T-helper 17 cell (primary cell): Measurements from ENCODE around the gene ZNF561. TPM values are rescaled to one million over a fixed set of nuclear protein-coding genes. Genes with fewer than 3 reads are reported as not detected.

Experiments used
- total RNA-seq, 4 donors: library from RNA in 2 of 4; stranded (reverse) in 2 of 4; gene quantifications; one replicate each; pipeline ENCODE4 v1.2.3 and lab custom pipeline; 2022 to 2026

Gene ZNF561
- total RNA-seq, 2 donors from 2014 or later = 28.1 to 35.8 TPM

Other genes with a start within 250 kb of the ZNF561 start
- gene ZNF266, start 185.7 kb downstream of the ZNF561 start, total RNA-seq = 10 to 100 TPM; 39.8 to 51.6 TPM
- gene ZNF560, start 122.6 kb downstream of the ZNF561 start, total RNA-seq = not detected
- 10 to 100 TPM in 1 of 2 donors, 1 to 10 TPM in 1; 9.6 to 10.2 TPM for gene ZNF426, start 82.6 kb downstream of the ZNF561 start, total RNA-seq
- 10 to 100 TPM; 32.9 to 36.6 TPM for gene ZNF121, start 36.7 kb downstream of the ZNF561 start, total RNA-seq
- 10 to 100 TPM; 10.7 to 13.8 TPM for gene ZNF562, start 53.9 kb upstream of the ZNF561 start, total RNA-seq
- 10 to 100 TPM in 1 of 2 donors, 1 to 10 TPM in 1; 3.9 to 12.0 TPM for gene ZNF846, start 147.5 kb upstream of the ZNF561 start, total RNA-seq
- 10 to 100 TPM; 33.5 to 34.4 TPM for gene FBXL12, start 197.8 kb upstream of the ZNF561 start, total RNA-seq
- 100 to 1,000 TPM; 202 to 207 TPM for gene UBL5, start 206.7 kb upstream of the ZNF561 start, total RNA-seq
- gene PIN1, start 214.1 kb upstream of the ZNF561 start, total RNA-seq = 10 to 100 TPM; 42.3 to 55.2 TPM